NT2/D1 (cell line): ENCODE measurements around the gene CGB2.
"Not testable (repeated sequence)": the region's sequence is repeated elsewhere in the genome, so short reads cannot be mapped to it uniquely, and the experiment has no call there.

ENCODE experiments used
- YY1 ChIP-seq: IDR thresholded peaks from 2 replicates; pipeline ENCODE4 v1.6.1; 2011; ENCODE audit not compliant: insufficient read length, insufficient read depth
- ZNF274 ChIP-seq: IDR thresholded peaks from 2 replicates; pipeline ENCODE4 v1.6.1; 2011; ENCODE audit warnings: mild to moderate bottlenecking, low read depth, low read length

DNA sequence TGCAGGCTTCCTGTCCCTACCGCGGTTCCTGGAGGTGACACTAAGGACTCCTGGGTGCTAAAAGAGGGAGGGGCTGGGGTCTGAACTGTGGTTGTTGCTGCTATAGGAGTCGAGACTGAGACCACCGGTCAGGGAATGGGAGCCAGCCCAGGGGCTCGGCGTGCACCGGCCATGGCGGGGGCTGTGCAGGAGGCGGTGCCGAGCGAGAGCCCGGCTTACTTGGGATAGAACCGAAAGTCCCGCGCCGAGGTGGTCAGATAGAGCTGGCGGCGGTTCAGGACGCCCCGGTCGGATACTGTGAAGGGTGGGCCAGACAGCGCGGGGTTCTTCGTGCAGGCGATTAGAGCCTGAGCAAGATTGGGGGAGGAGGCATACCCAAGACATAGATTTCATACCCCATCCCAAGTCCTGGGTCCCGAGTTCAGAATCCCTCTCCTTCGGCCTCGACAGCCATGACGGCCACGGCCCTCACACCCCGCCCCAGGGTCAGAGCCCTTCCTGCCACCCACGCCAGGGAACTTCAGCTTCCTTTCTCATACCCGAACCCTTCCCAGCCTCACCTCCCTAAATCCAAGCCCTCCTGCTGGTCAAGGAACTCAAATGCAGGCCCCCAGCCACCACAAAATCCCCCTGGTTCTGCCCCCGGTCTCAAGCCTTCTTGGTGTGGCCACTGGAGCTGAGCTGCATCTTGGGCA lies 25.4 kb downstream of the CGB2 start:
- not testable (repeated sequence) for TF ChIP-seq ZNF274, YY1
